HG02938 (cell line): ENCODE measurements around the gene MOGAT2.

Source experiments
- ATAC-seq: cut with Tn5 transposase; IDR thresholded peaks from one replicate; pipeline ENCODE4 v1.9.1; 2021; ENCODE audit warnings: mild to moderate bottlenecking, moderate library complexity; ENCODE audit not compliant: unreplicated experiment

Gene MOGAT2

GRCh38 chr11:75776546-75776945, 58.9 kb downstream of the MOGAT2 start:
- ATAC-seq: no peak

GRCh38 chr11:75777461-75778110, 59.9 kb downstream of the MOGAT2 start:
- ATAC-seq: no peak

GRCh38 chr11:75778962-75779361, 61.3 kb downstream of the MOGAT2 start:
- no peak for ATAC-seq

GRCh38 chr11:75779960-75780359, 62.3 kb downstream of the MOGAT2 start:
- ATAC-seq: no peak

GRCh38 chr11:75780888-75781287, 63.2 kb downstream of the MOGAT2 start:
- no peak for ATAC-seq

- no peak for ATAC-seq
Observed at GRCh38 chr11:75781296-75781695, 63.7 kb downstream of the MOGAT2 start.

GRCh38 chr11:75781831-75782230, 64.2 kb downstream of the MOGAT2 start:
- no peak for ATAC-seq
